ENCODE data around the gene KRTAP3-1. TPM values are rescaled to one million over a fixed set of nuclear protein-coding genes. Genes with fewer than 3 reads are reported as not detected.

KRTAP3-1 gene
- total and polyA plus RNA-seq, 2 experiments from 2014 or later: not detected

DNA sequence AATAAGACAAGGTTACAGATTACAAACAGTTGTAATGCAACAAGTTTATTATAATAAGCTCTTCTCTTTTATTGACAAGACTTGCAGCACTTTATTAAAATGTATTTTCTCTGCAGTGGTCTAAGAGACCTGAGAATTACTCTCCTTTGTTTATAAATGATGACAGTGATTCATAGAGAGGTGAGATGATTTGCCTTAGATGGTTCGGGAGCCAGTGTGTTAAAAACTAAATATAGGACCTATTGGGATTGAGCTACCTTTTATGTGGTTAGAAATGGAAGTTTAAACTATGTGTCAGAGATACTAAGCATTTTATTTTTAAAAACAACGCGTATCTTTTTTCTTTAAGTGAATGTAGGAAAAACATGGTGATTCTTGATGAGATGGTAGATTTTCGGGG is 12.1 kb downstream of the KRTAP3-1 start (continued):
- TF ChIP-seq, protein P1, sequence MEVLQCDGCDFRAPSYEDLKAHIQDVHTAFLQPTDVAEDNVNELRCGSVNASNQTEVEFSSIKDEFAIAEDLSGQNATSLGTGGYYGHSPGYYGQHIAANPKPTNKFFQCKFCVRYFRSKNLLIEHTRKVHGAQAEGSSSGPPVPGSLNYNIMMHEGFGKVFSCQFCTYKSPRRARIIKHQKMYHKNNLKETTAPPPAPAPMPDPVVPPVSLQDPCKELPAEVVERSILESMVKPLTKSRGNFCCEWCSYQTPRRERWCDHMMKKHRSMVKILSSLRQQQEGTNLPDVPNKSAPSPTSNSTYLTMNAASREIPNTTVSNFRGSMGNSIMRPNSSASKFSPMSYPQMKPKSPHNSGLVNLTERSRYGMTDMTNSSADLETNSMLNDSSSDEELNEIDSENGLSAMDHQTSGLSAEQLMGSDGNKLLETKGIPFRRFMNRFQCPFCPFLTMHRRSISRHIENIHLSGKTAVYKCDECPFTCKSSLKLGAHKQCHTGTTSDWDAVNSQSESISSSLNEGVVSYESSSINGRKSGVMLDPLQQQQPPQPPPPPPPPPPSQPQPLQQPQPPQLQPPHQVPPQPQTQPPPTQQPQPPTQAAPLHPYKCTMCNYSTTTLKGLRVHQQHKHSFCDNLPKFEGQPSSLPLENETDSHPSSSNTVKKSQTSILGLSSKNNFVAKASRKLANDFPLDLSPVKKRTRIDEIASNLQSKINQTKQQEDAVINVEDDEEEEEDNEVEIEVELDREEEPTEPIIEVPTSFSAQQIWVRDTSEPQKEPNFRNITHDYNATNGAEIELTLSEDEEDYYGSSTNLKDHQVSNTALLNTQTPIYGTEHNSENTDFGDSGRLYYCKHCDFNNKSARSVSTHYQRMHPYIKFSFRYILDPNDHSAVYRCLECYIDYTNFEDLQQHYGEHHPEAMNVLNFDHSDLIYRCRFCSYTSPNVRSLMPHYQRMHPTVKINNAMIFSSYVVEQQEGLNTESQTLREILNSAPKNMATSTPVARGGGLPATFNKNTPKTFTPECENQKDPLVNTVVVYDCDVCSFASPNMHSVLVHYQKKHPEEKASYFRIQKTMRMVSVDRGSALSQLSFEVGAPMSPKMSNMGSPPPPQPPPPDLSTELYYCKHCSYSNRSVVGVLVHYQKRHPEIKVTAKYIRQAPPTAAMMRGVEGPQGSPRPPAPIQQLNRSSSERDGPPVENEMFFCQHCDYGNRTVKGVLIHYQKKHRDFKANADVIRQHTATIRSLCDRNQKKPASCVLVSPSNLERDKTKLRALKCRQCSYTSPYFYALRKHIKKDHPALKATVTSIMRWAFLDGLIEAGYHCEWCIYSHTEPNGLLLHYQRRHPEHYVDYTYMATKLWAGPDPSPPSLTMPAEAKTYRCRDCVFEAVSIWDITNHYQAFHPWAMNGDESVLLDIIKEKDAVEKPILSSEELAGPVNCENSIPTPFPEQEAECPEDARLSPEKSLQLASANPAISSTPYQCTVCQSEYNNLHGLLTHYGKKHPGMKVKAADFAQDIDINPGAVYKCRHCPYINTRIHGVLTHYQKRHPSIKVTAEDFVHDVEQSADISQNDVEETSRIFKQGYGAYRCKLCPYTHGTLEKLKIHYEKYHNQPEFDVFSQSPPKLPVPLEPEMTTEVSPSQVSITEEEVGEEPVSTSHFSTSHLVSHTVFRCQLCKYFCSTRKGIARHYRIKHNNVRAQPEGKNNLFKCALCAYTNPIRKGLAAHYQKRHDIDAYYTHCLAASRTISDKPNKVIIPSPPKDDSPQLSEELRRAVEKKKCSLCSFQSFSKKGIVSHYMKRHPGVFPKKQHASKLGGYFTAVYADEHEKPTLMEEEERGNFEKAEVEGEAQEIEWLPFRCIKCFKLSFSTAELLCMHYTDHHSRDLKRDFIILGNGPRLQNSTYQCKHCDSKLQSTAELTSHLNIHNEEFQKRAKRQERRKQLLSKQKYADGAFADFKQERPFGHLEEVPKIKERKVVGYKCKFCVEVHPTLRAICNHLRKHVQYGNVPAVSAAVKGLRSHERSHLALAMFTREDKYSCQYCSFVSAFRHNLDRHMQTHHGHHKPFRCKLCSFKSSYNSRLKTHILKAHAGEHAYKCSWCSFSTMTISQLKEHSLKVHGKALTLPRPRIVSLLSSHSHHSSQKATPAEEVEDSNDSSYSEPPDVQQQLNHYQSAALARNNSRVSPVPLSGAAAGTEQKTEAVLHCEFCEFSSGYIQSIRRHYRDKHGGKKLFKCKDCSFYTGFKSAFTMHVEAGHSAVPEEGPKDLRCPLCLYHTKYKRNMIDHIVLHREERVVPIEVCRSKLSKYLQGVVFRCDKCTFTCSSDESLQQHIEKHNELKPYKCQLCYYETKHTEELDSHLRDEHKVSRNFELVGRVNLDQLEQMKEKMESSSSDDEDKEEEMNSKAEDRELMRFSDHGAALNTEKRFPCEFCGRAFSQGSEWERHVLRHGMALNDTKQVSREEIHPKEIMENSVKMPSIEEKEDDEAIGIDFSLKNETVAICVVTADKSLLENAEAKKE (CRISPR knock-in tag; IDR thresholded peaks at IDR 0.05): no peak
- no peak for TF ChIP-seq ZNF331 (CRISPR knock-in tag; IDR thresholded peaks at IDR 0.05; ENCODE audit: low read depth)

DNA sequence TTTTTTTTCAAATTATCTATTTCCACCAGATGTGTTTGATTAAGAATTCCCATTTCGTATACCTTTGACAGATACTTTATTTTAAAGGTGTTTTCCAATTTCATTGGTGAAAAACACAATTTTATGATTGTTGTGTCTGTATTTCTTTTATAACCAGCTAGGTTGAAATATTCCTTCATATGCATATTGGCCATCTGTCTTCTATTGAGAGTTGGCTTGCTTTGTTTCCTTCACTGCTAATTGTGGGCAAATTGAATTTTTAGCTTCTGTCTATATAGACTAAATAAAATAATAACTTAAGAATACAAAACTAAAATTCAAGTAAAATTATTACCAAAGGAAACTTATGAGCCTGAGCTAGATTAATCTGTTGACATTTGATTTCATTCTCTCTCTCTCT is 13.8 kb downstream of the KRTAP3-1 start:
- no peak for ATAC-seq
- TF ChIP-seq, protein P1 (CRISPR knock-in tag; IDR thresholded peaks at IDR 0.05): no peak
- TF ChIP-seq EZH2 (IDR thresholded peaks at IDR 0.05; ENCODE audit: low read depth, unreplicated experiment) (no peak), STAT1 (IDR thresholded peaks at IDR 0.05; ENCODE audit: unreplicated experiment) (no peak), ZNF331 (CRISPR knock-in tag; IDR thresholded peaks at IDR 0.05; ENCODE audit: low read depth) (no peak), NANOG (IDR thresholded peaks at IDR 0.05; ENCODE audit: borderline replicate concordance) (no peak)
- TF ChIP-seq, protein P2, sequence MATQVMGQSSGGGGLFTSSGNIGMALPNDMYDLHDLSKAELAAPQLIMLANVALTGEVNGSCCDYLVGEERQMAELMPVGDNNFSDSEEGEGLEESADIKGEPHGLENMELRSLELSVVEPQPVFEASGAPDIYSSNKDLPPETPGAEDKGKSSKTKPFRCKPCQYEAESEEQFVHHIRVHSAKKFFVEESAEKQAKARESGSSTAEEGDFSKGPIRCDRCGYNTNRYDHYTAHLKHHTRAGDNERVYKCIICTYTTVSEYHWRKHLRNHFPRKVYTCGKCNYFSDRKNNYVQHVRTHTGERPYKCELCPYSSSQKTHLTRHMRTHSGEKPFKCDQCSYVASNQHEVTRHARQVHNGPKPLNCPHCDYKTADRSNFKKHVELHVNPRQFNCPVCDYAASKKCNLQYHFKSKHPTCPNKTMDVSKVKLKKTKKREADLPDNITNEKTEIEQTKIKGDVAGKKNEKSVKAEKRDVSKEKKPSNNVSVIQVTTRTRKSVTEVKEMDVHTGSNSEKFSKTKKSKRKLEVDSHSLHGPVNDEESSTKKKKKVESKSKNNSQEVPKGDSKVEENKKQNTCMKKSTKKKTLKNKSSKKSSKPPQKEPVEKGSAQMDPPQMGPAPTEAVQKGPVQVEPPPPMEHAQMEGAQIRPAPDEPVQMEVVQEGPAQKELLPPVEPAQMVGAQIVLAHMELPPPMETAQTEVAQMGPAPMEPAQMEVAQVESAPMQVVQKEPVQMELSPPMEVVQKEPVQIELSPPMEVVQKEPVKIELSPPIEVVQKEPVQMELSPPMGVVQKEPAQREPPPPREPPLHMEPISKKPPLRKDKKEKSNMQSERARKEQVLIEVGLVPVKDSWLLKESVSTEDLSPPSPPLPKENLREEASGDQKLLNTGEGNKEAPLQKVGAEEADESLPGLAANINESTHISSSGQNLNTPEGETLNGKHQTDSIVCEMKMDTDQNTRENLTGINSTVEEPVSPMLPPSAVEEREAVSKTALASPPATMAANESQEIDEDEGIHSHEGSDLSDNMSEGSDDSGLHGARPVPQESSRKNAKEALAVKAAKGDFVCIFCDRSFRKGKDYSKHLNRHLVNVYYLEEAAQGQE (IDR thresholded peaks at IDR 0.05; ENCODE audit: unreplicated experiment): no peak

More for the DNA sequence above, 13.8 kb downstream of the KRTAP3-1 start:
- no peak overlapping the region for H3K4me2 ChIP-seq
- no peaks in the 10 kb centered on the region for H3K36me3 ChIP-seq (ENCODE audit: insufficient read depth)
- H3K9me2 ChIP-seq (ENCODE audit: insufficient read depth): 0 out of 2 replicates have a peak, but pooled peaks cover 4% of the 10 kb centered on the region
- H3F3A ChIP-seq (replicated peaks; ENCODE audit: low read depth): no peaks in the 10 kb centered on the region
- no peaks in the 10 kb centered on the region for H3K4me1 ChIP-seq (ENCODE audit: insufficient read depth)
- no peak overlapping the region for H3K4me3 ChIP-seq
- H4K20me1 ChIP-seq (replicated peaks; ENCODE audit: insufficient read depth): no peaks in the 10 kb centered on the region
- Mint-ChIP-seq H3K27ac (no peak overlapping the region), H3K9me3 (no peaks in the 10 kb centered on the region), H3K27me3 (ENCODE audit: insufficient read depth, low read depth, poor library complexity) (no peaks in the 10 kb centered on the region), H3K4me1 (peaks cover 4% of the 10 kb centered on the region; the same call in 2 of the 3 replicates), H3K36me3 (ENCODE audit: low read depth) (no peaks in the 10 kb centered on the region), H3K4me3 (no peak overlapping the region)
- no peak overlapping the region for H2AFZ ChIP-seq
- H3K27ac ChIP-seq (ENCODE audit: low read depth): no peak overlapping the region
- no peaks in the 10 kb centered on the region for H3K79me2 ChIP-seq (replicated peaks; ENCODE audit: insufficient read depth)
- DNase-seq (ENCODE audit: low spot score): no peak
- no peaks in the 10 kb centered on the region for H3K27me3 ChIP-seq (ENCODE audit: insufficient read depth)
